HEK293T (cell line): Measurements from ENCODE around the gene BCO2.

Experiments used
- CTCF ChIA-PET: fragments of 350-600 bp; formaldehyde crosslinking; extraction: SDS; loops from one replicate; lab custom pipeline; 2021; ENCODE audit warnings: antibody characterized with exemption, inconsistent platforms; lab: Yijun Ruan, JAX
- POLR2A ChIA-PET: fragments of 350-600 bp; formaldehyde crosslinking; extraction: SDS; loops from one replicate; lab custom pipeline; 2020; ENCODE audit warnings: antibody characterized with exemption, inconsistent platforms; lab: Yijun Ruan, JAX
- DNase-seq: peaks from one replicate; pipeline ENCODE4 v3.0.0; 2012; ENCODE audit warnings: mixed read lengths; ENCODE audit errors: extremely low spot score
- ARNT ChIP-seq: fragments of 450-650 bp; IDR thresholded peaks from 2 replicates; pipeline ENCODE4 v1.6.1; 2017; ENCODE audit warnings: mild to moderate bottlenecking
- BHLHE40 ChIP-seq: fragments of 450-650 bp; IDR thresholded peaks from 2 replicates; pipeline ENCODE4 v1.6.1; 2016; ENCODE audit warnings: mild to moderate bottlenecking, moderate library complexity, borderline replicate concordance
- CTBP1 ChIP-seq: fragments of 450-650 bp; IDR thresholded peaks from 2 replicates; pipeline ENCODE4 v1.6.1; 2016; ENCODE audit warnings: borderline replicate concordance
- ELF4 ChIP-seq: fragments of 450-650 bp; IDR thresholded peaks from 2 replicates; pipeline ENCODE4 v1.6.1; 2017; ENCODE audit warnings: antibody characterized with exemption
- FOXA1 ChIP-seq: fragments of 450-650 bp; IDR thresholded peaks from 2 replicates; pipeline ENCODE4 v1.6.1; 2016; ENCODE audit warnings: mild to moderate bottlenecking
- FOXK2 ChIP-seq: fragments of 450-650 bp; IDR thresholded peaks from 2 replicates; pipeline ENCODE4 v1.6.1; 2016; ENCODE audit warnings: mild to moderate bottlenecking
- FOXM1 ChIP-seq: fragments of 450-650 bp; IDR thresholded peaks from 2 replicates; pipeline ENCODE4 v1.6.1; 2017; ENCODE audit warnings: mild to moderate bottlenecking, borderline replicate concordance
- HDGF ChIP-seq: fragments of 450-650 bp; IDR thresholded peaks from 2 replicates; pipeline ENCODE4 v1.6.1; 2017; ENCODE audit warnings: antibody characterized with exemption, borderline replicate concordance
- L3MBTL2 ChIP-seq: fragments of 450-650 bp; conservative IDR thresholded peaks from 2 replicates; pipeline ENCODE4 v1.6.1; 2016; ENCODE audit warnings: mild to moderate bottlenecking
- LEF1 ChIP-seq: fragments of 450-650 bp; IDR thresholded peaks from 2 replicates; pipeline ENCODE4 v1.6.1; 2017; ENCODE audit warnings: mild to moderate bottlenecking, borderline replicate concordance
- NFRKB ChIP-seq: fragments of 450-650 bp; IDR thresholded peaks from 2 replicates; pipeline ENCODE4 v1.6.1; 2016; ENCODE audit warnings: mild to moderate bottlenecking, moderate library complexity
- SP1 ChIP-seq: fragments of 450-650 bp; IDR thresholded peaks from 2 replicates; pipeline ENCODE4 v1.6.1; 2017
- SUZ12 ChIP-seq: fragments of 450-650 bp; IDR thresholded peaks from 2 replicates; pipeline ENCODE4 v1.6.1; 2016; ENCODE audit warnings: mild to moderate bottlenecking
- TARDBP ChIP-seq: fragments of 450-650 bp; IDR thresholded peaks from 2 replicates; pipeline ENCODE4 v1.6.1; 2016
- ZNF384 ChIP-seq: fragments of 450-650 bp; IDR thresholded peaks from 2 replicates; pipeline ENCODE4 v1.6.1; 2016
- TF ChIP-seq, protein P1 (sequence below): fragments of 450-650 bp; IDR thresholded peaks from 2 replicates; pipeline ENCODE4 v1.6.1; 2016

The BCO2 gene

DNA sequence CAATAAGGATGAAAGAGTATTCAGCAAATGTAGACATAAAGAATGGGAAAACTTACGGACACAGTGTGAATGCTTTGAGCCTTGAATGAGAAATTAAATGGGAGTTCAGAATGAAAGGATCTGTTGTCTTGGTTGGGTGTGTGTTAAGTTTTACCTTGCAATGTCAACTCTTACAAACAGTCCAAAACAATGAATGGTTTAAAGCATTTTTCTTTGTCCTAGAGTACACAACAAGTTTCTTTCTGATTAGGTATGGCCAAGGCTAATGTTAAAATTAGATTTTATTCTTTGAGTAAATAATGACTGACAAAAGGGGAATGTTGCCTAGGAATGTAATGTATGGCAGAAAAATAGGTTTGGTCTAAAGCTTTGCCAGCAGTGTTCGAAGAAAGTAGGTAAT lies 53.4 kb downstream of the BCO2 start:
- TF ChIP-seq, protein P1, sequence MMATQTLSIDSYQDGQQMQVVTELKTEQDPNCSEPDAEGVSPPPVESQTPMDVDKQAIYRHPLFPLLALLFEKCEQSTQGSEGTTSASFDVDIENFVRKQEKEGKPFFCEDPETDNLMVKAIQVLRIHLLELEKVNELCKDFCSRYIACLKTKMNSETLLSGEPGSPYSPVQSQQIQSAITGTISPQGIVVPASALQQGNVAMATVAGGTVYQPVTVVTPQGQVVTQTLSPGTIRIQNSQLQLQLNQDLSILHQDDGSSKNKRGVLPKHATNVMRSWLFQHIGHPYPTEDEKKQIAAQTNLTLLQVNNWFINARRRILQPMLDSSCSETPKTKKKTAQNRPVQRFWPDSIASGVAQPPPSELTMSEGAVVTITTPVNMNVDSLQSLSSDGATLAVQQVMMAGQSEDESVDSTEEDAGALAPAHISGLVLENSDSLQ: no peak
- TF ChIP-seq HDGF (no peak), SP1 (no peak), ARNT (no peak), ZNF384 (no peak), TARDBP (no peak), LEF1 (no peak), FOXK2 (no peak), BHLHE40 (no peak), ELF4 (no peak)
- ChIA-PET POLR2A (no interaction called here), CTCF (interaction anchor here (1.2 kb wide), 1 partner anchor 52 kb away, joined by 4 read pairs; no protein-coding TSS in a partner anchor)
- no peak for DNase-seq

DNA sequence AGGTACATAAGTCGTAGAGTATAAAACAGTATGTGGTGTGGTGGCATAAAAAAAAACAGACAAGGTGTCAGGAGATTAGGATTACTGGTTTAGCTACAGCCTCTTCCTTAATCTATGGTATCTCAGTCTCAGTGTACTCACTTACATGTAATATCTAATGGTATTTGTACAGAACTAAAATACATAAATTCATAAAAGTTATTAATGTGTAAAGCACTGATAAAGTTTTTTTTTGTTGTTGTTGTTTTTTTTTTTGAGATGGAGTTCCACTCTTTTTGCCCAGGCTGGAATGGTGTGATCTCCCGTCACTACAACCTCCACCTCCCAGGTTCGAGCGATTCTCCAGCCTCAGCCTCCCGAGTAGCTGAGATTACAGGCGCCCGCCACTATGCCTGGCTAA lies 53.8 kb downstream of the BCO2 start:
- no peak for TF ChIP-seq LEF1
- no peak for TF ChIP-seq FOXA1
- TF ChIP-seq TARDBP: no peak
- no peak for TF ChIP-seq ZNF384
- no peak for TF ChIP-seq NFRKB
- TF ChIP-seq FOXM1: no peak
- no peak for TF ChIP-seq FOXK2
- TF ChIP-seq, protein P1: no peak
- no peak for TF ChIP-seq L3MBTL2
- no peak for TF ChIP-seq SUZ12
- no peak for TF ChIP-seq ELF4
- TF ChIP-seq SP1: no peak
- no peak for TF ChIP-seq BHLHE40
- ChIA-PET CTCF (interaction anchor here (1.2 kb wide), 1 partner anchor 51 kb away, joined by 4 read pairs; no protein-coding TSS in a partner anchor), POLR2A (no interaction called here)
- no peak for DNase-seq

DNA sequence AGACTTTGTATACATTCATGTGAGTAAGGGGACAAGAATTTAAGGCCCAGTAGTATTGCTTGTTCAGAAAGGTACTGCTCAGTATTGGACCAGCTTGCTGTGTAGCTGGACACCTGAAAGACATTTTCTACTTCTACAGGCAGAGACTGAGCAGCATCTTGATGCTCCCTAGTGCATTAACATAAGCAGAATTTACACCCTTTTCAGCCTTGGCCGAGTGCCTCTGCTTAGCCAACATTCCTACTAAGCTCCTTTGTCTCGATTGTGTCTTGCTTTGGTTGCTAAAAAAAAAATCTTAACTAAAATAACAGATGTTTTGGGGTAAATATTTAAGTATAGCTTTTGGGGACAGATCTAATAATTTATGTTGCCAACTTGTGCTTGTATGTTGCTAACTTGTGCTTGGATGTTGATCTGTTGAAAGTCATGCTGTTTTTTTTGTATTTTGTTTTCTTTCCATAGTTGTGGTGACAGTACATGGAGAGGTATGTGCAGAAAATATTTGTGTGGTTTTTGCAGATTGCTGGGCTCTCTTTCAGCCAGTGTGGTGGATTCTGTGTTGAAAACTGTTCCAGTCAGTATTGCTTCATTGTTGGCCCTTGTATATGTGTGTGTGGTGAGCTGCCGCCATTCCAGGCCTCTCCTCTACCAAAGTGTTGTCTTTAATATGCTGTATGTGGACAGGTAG lies 54.6 kb downstream of the BCO2 start:
- POLR2A ChIA-PET: no interaction called here
- no peak for DNase-seq
- CTCF ChIA-PET: no interaction called here
- TF ChIP-seq FOXM1 (no peak), LEF1 (no peak), TARDBP (no peak), HDGF (no peak), SP1 (no peak), NFRKB (no peak), FOXK2 (no peak), FOXA1 (no peak), SUZ12 (no peak), ZNF384 (no peak), ELF4 (no peak), CTBP1 (no peak), ARNT (no peak), BHLHE40 (no peak)
- TF ChIP-seq, protein P1: no peak

DNA sequence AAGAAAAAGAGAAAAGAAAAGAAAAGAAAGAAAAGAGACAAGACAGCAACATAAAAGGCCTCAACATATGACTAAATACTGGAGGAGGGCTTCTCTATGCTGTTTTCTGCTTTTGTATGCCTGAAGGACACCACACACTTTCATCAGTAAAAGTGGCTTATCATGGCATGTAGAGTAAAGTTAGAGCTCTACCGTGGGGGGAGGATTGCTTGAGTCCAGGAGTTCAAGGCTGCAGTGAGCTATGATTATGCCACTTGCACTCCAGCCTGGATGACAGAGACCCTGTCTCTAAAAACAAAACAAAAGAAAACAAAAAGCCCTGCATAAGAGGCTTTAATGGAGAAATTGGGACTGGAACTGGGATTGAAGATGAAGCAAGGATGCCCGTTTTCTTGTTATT lies 56.6 kb downstream of the BCO2 start:
- POLR2A ChIA-PET: no interaction called here
- DNase-seq: no peak
- TF ChIP-seq SUZ12 (no peak), L3MBTL2 (no peak), ARNT (no peak), CTBP1 (no peak), HDGF (no peak), FOXA1 (no peak), NFRKB (no peak), LEF1 (no peak), FOXK2 (no peak), SP1 (no peak), ELF4 (no peak), TARDBP (no peak), FOXM1 (no peak), ZNF384 (no peak), BHLHE40 (no peak)
- TF ChIP-seq, protein P1: no peak
- CTCF ChIA-PET: no interaction called here

DNA sequence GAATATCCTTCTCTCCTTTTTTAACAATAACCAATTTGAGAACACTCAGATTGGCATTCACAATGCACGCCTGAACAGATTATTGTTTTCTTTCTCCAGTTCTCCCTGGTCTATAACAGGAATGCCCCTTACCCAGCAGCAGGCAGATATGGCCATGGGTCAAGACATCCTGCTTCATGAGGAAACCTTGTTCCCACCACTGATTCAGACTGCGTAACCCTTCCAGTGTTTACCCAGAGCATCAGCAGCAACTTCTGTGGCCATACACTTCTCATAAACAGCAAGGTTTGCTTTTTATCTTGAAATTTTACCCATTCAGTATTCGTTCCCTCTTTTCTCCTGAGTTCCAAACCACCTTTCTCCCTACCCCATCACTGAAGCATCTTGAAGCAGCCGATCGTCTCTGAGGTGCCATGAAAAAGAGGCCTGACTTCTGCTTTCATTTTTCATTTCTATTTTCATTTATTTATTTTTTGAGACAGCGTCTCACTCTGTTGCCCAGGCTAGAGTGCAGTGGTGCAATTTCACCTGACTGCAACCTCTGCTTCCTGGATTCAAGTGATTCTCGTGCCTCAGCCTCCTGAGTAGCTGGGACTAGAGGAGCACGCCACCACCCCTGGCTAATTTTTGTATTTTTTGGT lies 60.6 kb downstream of the BCO2 start:
- ChIA-PET CTCF (no interaction called here), POLR2A (no interaction called here)
- DNase-seq: no peak
- TF ChIP-seq CTBP1 (no peak), TARDBP (no peak), FOXK2 (no peak), FOXA1 (no peak)
